Effector CD4-positive, alpha-beta T cell (primary cell): ENCODE data around the gene CAMK2D.

Experiments
- DNase-seq: peaks from one replicate; pipeline ENCODE4 v3.0.0-alpha.2; 2020

The CAMK2D gene

DNA sequence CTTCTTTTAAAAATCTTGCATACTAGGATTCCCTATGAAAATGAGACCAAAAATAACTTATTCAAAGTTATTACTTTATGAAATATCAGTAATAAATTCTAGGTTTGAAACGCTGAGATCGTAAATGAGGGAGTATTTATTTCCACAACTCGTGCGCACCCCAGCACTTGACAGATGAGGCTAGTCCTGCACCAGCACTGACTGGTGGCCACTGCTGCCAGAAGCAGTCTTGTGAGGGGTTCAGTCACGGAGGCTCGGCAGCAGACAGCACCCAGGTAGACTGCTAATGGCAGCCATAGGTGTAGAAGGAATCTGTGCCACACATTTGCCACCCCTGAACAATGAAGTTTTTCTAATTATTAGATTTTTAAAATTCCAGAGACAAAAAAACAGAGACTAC is 248.7 kb downstream of the CAMK2D start:
- DNase-seq, result no peak

DNA sequence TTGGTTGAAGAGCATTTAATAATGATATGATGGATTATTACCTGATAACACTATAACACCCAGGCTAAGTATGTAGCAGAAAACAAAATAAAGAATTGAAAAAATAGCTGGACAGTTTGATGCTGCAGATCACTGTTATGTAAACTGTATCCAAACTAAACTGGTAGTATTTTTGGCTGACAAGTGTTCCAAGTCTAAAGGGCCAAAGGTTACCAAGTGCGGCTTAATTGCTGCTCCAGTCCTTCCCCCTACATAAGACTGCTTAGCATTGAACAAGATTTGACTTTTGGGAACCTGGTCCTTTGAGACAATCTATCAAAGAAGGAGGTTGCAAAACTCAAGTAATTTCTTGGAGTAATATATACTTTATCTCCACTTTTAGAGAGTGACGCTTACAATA is 249.6 kb downstream of the CAMK2D start:
- no peak for DNase-seq

DNA sequence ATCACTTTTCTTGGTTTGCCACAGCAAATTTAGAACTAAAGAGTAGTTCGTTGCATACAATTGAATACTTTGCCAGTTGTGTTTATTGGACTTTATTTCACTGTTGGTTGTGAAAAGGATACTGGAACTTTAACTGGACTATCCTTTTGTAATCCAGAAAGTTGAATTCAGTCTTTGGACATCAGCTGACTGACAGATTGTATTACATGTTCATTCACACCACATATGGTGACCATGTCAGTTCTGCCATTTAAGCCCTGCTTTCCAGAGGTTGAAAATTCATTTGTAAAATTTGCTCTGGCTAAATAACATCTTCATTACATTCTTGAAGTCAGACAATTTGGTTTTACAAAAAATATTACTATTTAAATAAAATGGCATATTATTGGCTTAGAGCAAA is 251.7 kb downstream of the CAMK2D start:
- no peak for DNase-seq

DNA sequence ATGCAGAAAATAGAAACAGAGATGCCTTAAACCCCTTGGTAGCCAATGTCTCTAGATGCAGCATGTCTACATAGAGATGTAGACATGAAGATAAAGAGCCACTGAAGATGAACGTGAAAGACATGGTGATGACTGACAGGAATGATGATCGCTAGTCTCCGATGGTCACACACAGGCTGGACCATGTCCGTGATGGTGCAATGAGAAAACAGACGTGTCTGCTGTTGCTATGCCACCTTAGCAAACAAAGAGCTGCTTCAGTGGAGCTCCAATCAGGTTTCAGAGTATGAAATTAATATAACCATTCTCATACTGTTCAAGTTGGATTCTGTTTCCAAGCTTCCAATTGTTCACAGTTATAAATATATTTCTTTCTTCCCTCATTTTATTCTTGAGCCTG is 256.5 kb downstream of the CAMK2D start:
- no peak for DNase-seq

DNA sequence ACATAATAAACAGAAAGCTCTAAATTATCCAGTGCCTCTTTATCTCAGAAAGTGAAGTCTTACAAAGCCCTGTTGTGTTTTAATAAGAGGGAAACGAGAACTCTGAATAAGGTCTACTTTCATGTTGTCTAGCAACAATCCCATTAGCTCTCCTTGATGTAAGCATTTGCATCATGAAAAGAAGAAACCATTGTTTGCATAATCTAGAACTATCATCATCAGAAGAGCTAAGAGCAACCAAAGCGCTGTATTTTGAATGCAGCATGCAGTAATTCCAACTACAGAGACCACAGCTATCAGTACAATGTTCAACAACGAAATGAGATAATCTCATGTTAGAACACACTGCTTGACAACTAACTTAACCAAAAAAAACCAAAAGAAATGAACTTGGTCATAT is 257.1 kb downstream of the CAMK2D start:
- no peak for DNase-seq

DNA sequence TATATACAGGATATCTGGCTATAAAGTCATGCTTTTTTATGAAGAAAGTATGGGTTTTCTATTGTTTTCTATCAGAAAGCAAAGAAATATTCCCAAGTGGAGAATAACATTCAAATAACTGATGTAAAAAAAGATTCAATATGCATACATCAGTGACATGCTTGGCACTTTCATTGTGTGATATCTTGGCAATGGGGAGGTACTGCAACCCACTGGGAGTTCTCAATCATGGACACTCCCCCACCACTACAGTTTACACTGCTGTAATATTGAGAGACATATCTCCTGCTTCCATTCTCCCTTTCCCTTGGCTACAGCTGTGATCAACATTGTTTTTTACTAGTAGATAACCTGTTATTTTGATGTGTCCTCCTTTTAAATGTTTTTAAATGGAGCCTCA is 257.8 kb downstream of the CAMK2D start:
- DNase-seq, result no peak

DNA sequence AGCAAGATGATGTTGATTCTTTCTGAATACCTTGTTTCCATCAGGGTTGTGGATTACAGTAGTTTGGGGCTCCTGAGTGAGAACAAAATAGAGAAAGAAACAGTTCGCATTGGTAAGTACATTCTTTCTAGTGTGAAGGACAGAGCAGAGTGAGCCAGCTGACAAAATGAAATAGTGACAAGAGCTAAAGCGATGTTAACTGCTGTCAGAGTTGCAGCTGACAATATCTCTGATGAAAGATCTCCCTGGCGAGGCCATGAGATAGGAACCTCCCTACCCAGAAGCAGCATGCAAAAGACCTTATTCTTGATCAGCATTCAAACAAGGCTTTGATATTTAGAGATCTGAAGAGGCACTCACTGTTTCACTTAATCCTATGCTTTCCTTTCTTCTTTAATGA is 258.6 kb downstream of the CAMK2D start:
- no peak for DNase-seq

DNA sequence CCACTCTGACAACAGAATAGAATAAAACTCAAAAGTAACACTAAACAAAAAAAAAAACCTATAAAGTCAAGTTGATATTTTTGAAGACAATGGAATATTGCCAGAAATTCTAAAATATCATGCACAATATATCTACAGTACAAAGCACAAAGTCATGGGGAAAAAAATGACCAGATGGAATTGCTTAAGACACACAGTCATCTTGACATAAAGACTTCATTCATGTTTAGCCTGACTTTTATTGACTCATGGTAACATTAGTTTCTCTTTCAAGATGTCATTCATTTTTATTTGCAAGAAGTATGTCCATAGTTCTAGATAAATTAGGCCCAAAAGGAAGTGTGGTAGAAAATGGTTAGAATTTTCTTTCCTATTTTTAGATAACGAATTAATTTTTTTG is 259.1 kb downstream of the CAMK2D start:
- no peak for DNase-seq

DNA sequence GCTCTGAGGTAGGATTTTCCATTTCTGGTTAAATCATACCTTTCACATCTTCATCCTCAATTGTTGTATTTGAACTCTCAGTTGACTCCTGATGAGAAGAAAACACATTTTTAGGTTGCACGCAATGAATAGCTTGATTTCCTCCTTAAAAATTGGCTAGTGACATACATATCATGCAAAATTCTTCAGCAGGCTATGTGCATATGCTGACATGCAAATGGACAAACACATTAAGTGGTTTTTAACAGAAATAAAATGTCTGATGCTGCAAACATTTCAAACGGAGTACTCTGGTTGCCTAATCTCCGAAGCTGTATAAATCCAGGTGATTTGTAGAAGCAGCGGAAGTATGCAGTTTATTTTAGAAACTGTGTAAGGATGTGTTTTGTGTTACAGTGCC is 261.1 kb downstream of the CAMK2D start:
- DNase-seq, result no peak

DNA sequence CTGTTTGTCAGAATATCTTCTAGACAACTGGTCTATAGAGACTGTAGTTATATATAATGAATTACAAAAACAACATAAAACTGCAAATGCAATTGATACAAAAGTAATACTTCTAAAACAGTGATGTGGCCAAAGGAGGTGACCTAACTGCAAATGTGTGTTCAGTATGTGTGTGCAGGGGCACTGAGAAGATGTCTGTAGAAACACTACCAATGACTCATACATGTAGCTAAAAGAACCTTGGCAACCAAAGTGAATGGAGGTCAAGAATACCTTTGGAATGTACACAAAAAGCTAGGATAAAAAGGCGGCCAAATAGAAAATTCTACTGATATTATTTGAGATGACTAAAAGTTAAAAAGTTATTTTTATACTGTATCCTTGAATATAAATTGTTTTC is 261.8 kb downstream of the CAMK2D start:
- DNase-seq, result no peak

DNA sequence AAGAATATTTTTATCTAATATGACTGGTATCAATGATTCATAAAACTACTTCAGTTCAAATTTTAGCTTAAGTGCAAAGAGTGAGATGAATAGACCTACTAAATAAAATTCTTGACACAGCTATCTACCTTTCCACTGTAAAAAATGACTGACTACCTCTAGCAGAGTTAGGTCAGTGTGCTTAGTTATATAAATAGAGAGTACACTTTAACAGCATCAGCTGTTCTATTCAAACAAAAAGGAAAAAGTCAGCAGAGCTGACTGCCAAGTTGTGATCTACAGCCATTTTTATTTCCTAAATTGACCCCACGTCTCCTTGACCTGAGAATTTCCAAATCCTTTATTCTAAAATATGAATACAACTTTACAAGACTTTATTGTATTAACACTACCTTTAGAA is 262.4 kb downstream of the CAMK2D start:
- no peak for DNase-seq

DNA sequence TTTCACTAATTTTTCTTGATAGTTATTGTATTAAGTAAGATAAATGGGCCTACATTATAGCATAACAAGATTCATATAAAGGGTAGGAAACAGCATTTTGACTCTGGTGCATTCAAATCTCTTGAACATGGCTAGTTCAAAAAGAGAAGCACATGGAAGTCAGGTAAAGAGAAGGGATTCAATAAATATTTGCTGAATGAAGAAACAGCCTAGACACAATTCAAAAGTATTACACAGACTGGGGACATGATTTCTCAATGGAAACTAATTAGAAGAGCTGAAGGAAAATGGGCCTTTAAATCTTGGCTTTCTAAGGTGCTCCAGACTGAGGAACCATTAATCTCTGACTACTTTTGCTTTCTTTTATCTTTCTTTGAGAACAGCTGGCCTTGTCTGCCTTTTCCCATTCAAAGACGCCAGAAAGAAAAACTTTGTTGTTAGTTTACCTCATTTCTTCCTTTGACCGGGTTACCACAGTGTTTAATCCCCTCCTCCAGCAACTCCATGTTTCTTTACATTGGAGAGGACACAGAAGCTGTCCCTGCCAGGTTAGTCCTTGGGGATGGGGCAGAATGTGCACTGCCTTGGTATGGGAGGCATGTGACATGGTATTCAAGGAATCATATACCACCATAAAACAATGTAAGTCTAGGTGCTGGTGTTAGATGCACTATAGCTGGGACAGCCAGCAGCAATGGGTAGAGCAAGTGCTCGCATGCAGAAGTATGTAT is 264.2 kb downstream of the CAMK2D start:
- DNase-seq, result no peak

DNA sequence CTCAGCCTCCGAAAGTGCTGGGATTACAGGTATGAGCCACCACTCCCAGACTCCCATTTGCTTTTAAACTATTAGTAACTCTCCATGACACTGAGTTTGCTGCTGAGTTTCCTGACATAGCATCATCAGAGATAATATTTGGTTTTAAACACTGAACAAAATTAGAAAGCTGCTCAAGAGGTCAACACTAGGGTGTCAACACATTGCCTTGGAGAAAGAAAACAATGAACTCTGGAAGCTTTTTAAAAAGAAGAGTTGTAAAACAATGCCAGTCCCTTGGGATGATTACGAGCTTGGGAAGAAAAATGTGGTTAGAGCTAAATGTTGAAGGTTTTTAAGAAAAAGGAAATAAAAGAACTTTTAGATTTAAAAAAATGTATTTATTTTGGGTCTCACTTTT is 264.8 kb downstream of the CAMK2D start:
- DNase-seq, result no peak

DNA sequence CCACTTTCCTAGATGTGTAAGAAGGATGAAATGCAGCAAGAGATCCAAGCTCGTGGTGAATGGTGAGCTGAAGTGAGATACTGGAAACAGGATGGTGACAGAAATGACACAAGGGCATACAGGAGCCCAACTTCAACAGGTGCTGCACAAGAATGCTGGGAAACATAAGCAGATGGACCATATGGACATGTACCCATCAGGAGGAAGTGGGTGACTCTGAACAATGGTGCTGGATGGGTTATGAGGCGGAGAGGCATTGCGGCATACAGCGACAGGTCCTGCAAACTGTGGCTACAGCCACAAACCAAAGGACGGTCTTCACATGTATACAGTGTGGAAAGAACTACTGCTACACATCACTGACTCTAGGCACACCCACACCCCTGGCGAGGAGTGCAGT is 265.7 kb downstream of the CAMK2D start:
- no peak for DNase-seq

DNA sequence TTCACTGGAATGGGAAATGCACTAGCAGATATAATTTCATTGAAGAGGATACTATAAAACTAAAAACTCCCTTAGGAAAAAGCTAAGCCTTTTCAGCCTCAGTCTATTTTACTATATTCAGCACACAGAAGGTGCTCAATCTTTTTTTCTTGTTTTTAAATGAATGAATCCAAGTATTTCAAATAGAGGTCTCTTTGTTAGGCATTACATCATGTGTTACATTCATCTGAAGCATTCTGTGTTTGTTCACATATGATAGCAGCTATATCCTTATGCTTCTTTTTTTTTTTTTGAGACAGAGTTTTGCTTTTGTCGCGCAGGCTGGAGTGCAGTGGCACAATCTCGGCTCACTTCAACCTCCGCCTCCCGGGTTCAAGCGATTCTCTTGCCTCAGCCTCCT is 278.4 kb downstream of the CAMK2D start:
- DNase-seq, result no peak

DNA sequence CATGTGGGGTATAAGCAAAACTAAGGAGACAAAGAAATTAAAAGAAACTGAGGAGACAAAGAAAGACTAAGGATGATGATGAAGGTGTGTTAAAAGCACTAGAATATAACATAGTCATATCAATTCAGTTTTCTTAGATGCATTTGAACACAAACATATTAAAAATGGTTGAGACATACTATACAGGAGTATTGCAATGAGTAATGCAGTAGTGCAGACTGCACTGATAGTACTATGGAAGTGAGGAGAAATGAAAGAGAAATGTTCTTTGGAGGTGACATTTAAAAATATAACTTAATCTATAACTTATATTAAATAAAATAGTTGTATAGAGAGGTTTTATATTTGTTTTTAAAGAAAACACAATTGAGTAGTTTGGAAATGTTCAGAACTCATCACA is 279.2 kb downstream of the CAMK2D start:
- DNase-seq, result no peak

DNA sequence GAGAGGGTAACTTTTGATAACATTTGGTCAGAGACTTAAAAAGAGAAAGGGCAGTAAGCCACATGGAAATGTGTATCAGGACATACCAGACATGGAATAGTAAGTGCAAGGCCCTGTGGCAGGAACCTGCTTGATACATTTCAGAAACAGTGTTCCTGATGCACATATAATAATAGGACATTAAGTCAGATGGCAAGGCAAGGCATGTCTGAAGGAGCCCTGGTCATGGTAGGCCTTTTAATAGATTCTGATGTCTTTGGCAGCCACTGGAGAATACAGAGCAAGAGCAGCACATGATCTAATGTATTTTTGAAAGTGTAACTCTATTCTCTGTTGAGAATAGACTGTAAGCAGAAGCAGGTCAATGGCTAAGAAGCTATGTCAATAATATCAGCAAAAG is 279.7 kb downstream of the CAMK2D start:
- no peak for DNase-seq

DNA sequence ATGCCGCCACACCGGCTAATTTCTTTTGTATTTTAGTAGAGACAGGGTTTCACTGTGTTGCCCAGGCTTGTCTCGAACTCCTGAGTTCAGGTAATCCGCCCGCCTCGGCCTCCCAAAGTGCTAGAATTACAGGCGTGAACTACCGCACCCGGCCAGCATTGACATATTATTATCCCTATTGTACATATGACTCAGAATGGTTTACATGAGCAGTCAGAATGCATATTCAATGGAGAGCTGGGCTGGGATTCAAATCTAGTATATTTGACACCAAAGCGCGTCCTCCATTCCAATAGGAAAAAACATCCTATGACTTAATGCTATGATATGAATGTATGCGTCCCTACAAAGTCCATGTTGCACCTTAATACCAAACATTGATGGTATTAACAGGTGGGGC is 281.4 kb downstream of the CAMK2D start:
- no peak for DNase-seq

DNA sequence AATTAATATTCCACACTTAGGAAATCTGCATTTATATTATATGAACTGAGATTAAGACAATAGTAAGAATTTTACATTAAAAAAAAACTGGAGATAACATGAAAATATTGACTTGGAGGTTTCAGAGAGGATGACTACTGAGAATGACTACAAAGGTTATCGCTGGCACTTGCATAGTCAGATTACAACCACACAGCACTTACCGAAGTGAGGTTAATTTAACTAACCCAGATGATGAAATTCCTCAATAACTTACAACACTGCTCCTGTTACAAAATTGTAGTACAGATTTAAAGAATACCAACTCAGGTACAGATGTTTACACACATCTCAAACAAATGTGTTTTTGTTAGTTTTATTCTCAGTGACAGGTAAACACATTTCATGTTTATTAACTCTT is 283.5 kb downstream of the CAMK2D start:
- DNase-seq, result no peak

DNA sequence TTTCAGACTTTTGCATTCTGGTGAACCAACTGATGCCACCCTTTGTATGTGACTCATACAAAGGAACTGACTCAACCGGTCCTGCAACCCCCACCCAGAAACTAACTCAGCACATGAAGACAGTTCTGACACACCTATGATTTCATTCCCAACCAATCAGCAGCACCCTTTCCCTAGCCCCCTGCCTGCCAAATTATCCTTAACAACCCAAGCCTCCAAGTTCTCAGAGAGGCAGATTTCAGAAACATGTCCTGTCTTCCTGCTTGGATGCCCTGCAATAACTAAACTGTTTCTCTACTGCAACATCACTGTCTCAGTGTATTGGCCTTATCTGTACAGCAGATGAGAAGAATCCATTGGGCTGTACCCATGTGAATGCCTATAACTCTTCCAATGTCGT is 284.7 kb downstream of the CAMK2D start:
- no peak for DNase-seq

DNA sequence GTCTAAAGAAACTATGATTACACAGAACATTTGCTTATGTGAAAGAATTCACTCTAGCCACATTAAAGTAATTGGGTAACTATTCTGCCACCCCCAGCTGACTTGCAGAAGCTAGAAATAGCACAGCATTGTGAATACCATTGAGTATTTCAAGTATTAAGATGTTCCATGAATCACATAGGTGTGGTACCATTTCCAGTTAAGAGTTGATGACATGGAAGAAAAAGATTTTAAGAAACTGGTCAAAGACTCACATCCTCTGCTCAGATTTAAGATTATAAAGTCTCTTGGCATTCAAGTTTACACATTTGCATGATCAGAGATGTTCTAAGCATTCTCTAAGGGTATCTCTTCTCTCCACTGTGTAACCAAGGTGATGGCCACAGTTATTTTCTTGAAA is 287.5 kb downstream of the CAMK2D start:
- no peak for DNase-seq

DNA sequence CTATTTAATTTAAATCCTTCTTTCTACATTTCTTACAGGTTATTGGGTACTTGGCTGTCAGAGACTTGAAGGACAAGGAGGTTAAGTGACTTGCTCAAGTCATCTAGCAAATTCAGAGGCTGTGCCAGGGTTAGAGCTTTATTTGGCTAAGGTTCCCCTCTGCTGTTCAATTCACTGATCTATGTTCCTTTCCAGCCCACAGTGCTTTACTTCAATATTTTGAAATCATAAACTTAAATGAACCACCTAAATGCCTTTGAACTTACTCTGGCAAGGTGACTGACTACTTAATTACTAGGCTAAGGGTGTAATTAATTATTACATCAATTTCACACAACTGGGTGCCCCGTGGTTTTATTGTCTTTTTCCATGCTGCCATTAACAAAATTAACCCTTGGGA is 288.7 kb downstream of the CAMK2D start:
- no peak for DNase-seq

DNA sequence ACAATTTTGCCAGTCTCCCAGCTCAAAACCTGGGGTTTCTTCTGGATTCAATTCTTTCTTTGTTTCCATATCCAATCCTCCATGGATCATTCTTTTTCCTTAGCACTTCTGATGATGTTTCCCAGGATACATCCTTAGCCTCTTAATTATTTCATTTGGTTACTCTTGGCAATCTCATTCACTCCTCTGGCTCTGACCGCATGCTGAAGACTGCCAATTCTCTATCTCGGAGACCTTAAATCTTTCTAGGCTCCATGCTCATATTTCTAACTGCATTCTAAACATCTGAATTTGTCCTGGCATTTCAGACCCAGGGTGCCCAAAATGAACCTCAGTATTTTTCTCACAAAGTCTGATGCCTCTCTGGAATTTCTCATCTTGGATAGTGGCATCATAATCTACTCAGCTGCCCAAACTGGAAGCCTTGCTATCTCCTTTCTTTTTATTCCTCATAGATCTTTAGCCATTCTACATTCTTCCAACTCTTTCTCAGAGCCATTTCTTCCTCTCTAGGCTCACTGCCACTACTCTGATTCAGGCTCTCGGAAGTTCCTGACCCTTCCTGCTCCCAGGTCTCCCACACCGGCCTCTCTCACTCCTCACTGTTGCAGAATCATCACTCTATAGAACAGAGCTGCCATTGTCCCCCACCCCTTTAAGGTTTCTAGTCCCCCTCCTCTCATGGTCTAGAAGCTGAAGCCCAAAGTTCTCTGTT is 290.2 kb downstream of the CAMK2D start:
- DNase-seq, result no peak

DNA sequence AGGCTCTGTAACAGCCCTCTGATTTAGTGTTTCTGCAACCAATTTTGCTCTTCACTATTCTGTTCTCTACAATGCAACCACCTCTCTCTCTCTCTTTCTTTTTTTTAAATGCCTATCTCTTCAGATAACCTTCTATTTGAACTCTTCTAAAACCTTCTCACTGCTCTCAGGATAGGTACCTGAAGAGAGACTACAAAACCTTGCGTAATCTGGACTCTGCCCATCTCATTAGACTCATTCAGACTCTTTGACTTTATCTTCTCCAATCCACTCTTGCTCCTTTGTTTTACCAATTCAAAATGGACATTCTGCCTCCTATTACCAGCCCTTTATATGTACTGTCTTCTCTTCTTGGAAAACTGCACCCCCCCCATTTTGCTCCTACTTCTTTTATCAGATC is 291.6 kb downstream of the CAMK2D start:
- no peak for DNase-seq

DNA sequence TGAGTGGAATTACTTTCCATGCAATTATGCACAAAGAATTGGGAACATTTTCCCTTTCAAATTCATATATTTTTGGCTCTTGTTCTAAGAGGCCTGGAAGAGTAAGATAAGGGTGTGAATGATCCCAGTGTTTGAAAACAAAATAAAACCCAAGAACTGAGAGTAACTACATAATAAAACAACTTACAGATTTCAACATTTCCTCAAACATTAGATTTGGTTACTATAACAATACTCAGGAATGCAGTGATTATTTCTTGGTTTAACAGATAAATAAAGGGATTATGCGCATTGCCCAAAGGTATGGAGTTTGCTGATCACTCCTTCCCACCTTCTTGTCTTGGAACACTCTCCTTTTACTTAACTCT is 292.5 kb downstream of the CAMK2D start:
- no peak for DNase-seq
